IMR-90 (cell line): ENCODE results near the gene BTN3A1. TPM values are rescaled to one million over a fixed set of nuclear protein-coding genes. Genes with fewer than 3 reads are reported as not detected.

Experiments used
- ATAC-seq: fragments of 200-7000 bp; cut with Tn5 transposase; 2 replicates; pipeline ENCODE4 v1.9.1; 2020; ENCODE audit warnings: low read depth, mild to moderate bottlenecking, moderate library complexity
- BruUV-seq: library from RNA; stranded (reverse); fragments of 400-500 nt; replicated peaks from 2 replicates; lab custom pipeline; 2021; lab: Mats Ljungman, UMichigan
- CTCF ChIA-PET: fragments of 300-600 bp; formaldehyde crosslinking; extraction: SDS; loops from one replicate; lab custom pipeline; 2021; ENCODE audit warnings: antibody characterized with exemption; lab: Yijun Ruan, JAX
- POLR2A ChIA-PET: fragments of 300-600 bp; sonication (Branson Sonifier 250); formaldehyde crosslinking; loops from one replicate; lab custom pipeline; 2022; ENCODE audit warnings: antibody characterized with exemption; ENCODE audit not compliant: unreplicated experiment; lab: Charles Lee
- DNase-seq: peaks from one replicate; pipeline ENCODE4 v3.0.0; 2013
- H2AFZ ChIP-seq: replicated peaks from 2 replicates; pipeline ENCODE3; 2013; ENCODE audit warnings: low read length, mild to moderate bottlenecking; ENCODE audit not compliant: poor library complexity
- H2AK5ac ChIP-seq: 2 replicates; pipeline ENCODE4 v1.6.1; 2013; ENCODE audit warnings: low read depth, low read length, inconsistent platforms
- H2AK9ac ChIP-seq: replicated peaks from 2 replicates; pipeline ENCODE3; 2013; ENCODE audit warnings: mild to moderate bottlenecking, low read depth, low read length, moderate library complexity; ENCODE audit not compliant: poor library complexity
- H2BK120ac ChIP-seq: 2 replicates; pipeline ENCODE4 v1.6.1; 2013; ENCODE audit warnings: low read depth, low read length, inconsistent platforms
- H2BK15ac ChIP-seq: 3 replicates; pipeline ENCODE4 v1.6.1; 2013; ENCODE audit warnings: low read depth, low read length, inconsistent platforms
- H2BK20ac ChIP-seq: 2 replicates; pipeline ENCODE4 v1.6.1; 2013; ENCODE audit warnings: low read depth, mild to moderate bottlenecking, inconsistent platforms, low read length, moderate library complexity
- H2BK5ac ChIP-seq: 2 replicates; pipeline ENCODE4 v1.6.1; 2013; ENCODE audit warnings: mild to moderate bottlenecking, low read depth, low read length, inconsistent platforms; ENCODE audit not compliant: poor library complexity, severe bottlenecking
- H3K14ac ChIP-seq: replicated peaks from 2 replicates; pipeline ENCODE4 v1.6.1; 2013; ENCODE audit warnings: low read depth, low read length, inconsistent platforms
- H3K18ac ChIP-seq: 2 replicates; pipeline ENCODE4 v1.6.1; 2013; ENCODE audit warnings: low read depth, low read length, control low read depth
- H3K23ac ChIP-seq: 2 replicates; pipeline ENCODE4 v1.6.1; 2013; ENCODE audit warnings: low read depth, low read length, inconsistent platforms
- H3K27ac ChIP-seq: 2 replicates; pipeline ENCODE4 v1.5.1; 2013; ENCODE audit warnings: mild to moderate bottlenecking, control low read depth, low read length; ENCODE audit not compliant: insufficient read depth
- H3K27me3 ChIP-seq: 2 replicates; pipeline ENCODE4 v1.6.1; 2013; ENCODE audit warnings: low read length; ENCODE audit not compliant: control insufficient read depth, insufficient read depth
- H3K36me3 ChIP-seq: 2 replicates; pipeline ENCODE4 v1.6.1; 2013; ENCODE audit warnings: low read length, mixed read lengths; ENCODE audit not compliant: control insufficient read depth, insufficient read depth
- H3K4ac ChIP-seq: 2 replicates; pipeline ENCODE4 v1.6.1; 2013; ENCODE audit warnings: low read depth, low read length, inconsistent platforms
- H3K4me1 ChIP-seq: 2 replicates; pipeline ENCODE4 v1.6.1; 2013; ENCODE audit warnings: low read length, mixed read lengths; ENCODE audit not compliant: control insufficient read depth, insufficient read depth
- H3K4me2 ChIP-seq: 2 replicates; pipeline ENCODE4 v1.6.1; 2013; ENCODE audit warnings: low read depth, mild to moderate bottlenecking, control low read depth, low read length, moderate library complexity
- H3K4me3 ChIP-seq: 2 replicates; pipeline ENCODE4 v1.5.1; 2013; ENCODE audit warnings: low read depth, mild to moderate bottlenecking, control low read depth, low read length, moderate library complexity; ENCODE audit not compliant: insufficient read depth
- H3K56ac ChIP-seq: 2 replicates; pipeline ENCODE4 v1.6.1; 2013; ENCODE audit warnings: low read length, inconsistent platforms; ENCODE audit not compliant: insufficient read depth; ENCODE audit errors: extremely low read depth
- H3K79me1 ChIP-seq, 2 experiments: 2 replicates each; pipeline ENCODE4 v1.6.1; 2013; ENCODE audit warnings: low read length in 2 of 2, inconsistent platforms in 1 of 2, low read depth in 1 of 2
- H3K9ac ChIP-seq: 2 replicates; pipeline ENCODE4 v1.6.1; 2013; ENCODE audit warnings: low read depth, low read length, control low read depth
- H3K9me1 ChIP-seq: 2 replicates; pipeline ENCODE4 v1.6.1; 2013; ENCODE audit warnings: low read length, inconsistent platforms; ENCODE audit not compliant: insufficient read depth
- H3K9me3 ChIP-seq: 2 replicates; pipeline ENCODE4 v1.6.1; 2013; ENCODE audit warnings: low read length; ENCODE audit not compliant: control insufficient read depth, insufficient read depth
- H4K20me1 ChIP-seq: 2 replicates; pipeline ENCODE4 v1.6.1; 2013; ENCODE audit warnings: low read length, inconsistent platforms; ENCODE audit not compliant: insufficient read depth
- H4K5ac ChIP-seq: 2 replicates; pipeline ENCODE4 v1.6.1; 2013; ENCODE audit warnings: mild to moderate bottlenecking, low read depth, low read length, control low read depth
- H4K8ac ChIP-seq, 2 experiments: 2 replicates each; pipeline ENCODE4 v1.6.1; 2013; ENCODE audit warnings: low read depth in 2 of 2, low read length in 2 of 2, control low read depth in 1 of 2, inconsistent platforms in 1 of 2
- H4K91ac ChIP-seq: 2 replicates; pipeline ENCODE4 v1.6.1; 2013; ENCODE audit warnings: low read depth, low read length, inconsistent platforms; ENCODE audit not compliant: insufficient read depth
- BHLHE40 ChIP-seq: fragments of 150-350 bp; IDR thresholded peaks from 2 replicates; pipeline ENCODE4 v1.6.1; 2016; ENCODE audit warnings: mild to moderate bottlenecking, low read depth, low read length
- CEBPB ChIP-seq: IDR thresholded peaks from 2 replicates; pipeline ENCODE4 v1.6.1; 2012; ENCODE audit warnings: low read depth, low read length, improper control_type of control experiment
- CHD1 ChIP-seq: IDR thresholded peaks from 2 replicates; pipeline ENCODE4 v1.6.1; 2012; ENCODE audit warnings: low read depth, low read length, improper control_type of control experiment
- FOS ChIP-seq: fragments of 150-350 bp; IDR thresholded peaks from 2 replicates; pipeline ENCODE4 v1.6.1; 2016; ENCODE audit warnings: low read depth, low read length
- MAFK ChIP-seq: IDR thresholded peaks from 2 replicates; pipeline ENCODE4 v1.6.1; 2012; ENCODE audit warnings: low read depth, low read length, improper control_type of control experiment
- MAZ ChIP-seq: IDR thresholded peaks from 2 replicates; pipeline ENCODE4 v1.6.1; 2012; ENCODE audit warnings: low read depth, mild to moderate bottlenecking, low read length, improper control_type of control experiment, moderate library complexity, borderline replicate concordance
- MXI1 ChIP-seq: IDR thresholded peaks from 2 replicates; pipeline ENCODE4 v1.6.1; 2012; ENCODE audit warnings: low read depth, mild to moderate bottlenecking, low read length, moderate library complexity, borderline replicate concordance
- NFE2L2 ChIP-seq: fragments of 150-350 bp; IDR thresholded peaks from 2 replicates; pipeline ENCODE4 v1.6.1; 2016; ENCODE audit warnings: low read depth, mild to moderate bottlenecking, low read length
- POLR2A ChIP-seq: IDR thresholded peaks from 2 replicates; pipeline ENCODE4 v1.6.1; 2012; ENCODE audit warnings: mild to moderate bottlenecking, low read depth, low read length
- RAD21 ChIP-seq: IDR thresholded peaks from 2 replicates; pipeline ENCODE4 v1.6.1; 2012; ENCODE audit warnings: low read length, improper control_type of control experiment
- RCOR1 ChIP-seq: IDR thresholded peaks from 2 replicates; pipeline ENCODE4 v1.6.1; 2012; ENCODE audit warnings: mild to moderate bottlenecking, low read length, improper control_type of control experiment; ENCODE audit not compliant: insufficient replicate concordance
- RFX5 ChIP-seq: IDR thresholded peaks from 2 replicates; pipeline ENCODE4 v1.8.0; 2012; ENCODE audit warnings: low read depth, mild to moderate bottlenecking, low read length, moderate library complexity
- SMC3 ChIP-seq: fragments of 150-350 bp; IDR thresholded peaks from 2 replicates; pipeline ENCODE4 v1.6.1; 2016; ENCODE audit warnings: low read depth, mild to moderate bottlenecking, antibody characterized with exemption, low read length, moderate library complexity
- dilution Hi-C: fragments of 300-500 bp; cut with HindIII; formaldehyde crosslinking; loops from one replicate; pipeline ENCODE4 v1.14.3; 2018; ENCODE audit warnings: low sequenced_read_pairs; ENCODE audit not compliant: unreplicated experiment
- in situ Hi-C: fragments of 300-500 bp; cut with MboI; formaldehyde crosslinking; loops from 3 replicates; pipeline ENCODE4 v1.14.3; 2019; ENCODE audit warnings: low sequenced_read_pairs, inconsistent platforms, mixed read lengths
- intact Hi-C: fragments of 100-400 bp; cut with micrococcal nuclease; formaldehyde crosslinking; loops from 2 replicates; pipeline ENCODE4 v1.10.0; 2022
- polyA plus RNA-seq, 3 experiments: library from polyadenylated mRNA; depleted of rRNA; stranded (reverse); fragments of >200 nt; gene quantifications; 2 replicates each; pipeline ENCODE4 v1.2.3, GENCODE V29; 2012; ENCODE audit warnings: low replicate concordance in 1 of 3
- total RNA-seq: library from RNA; depleted of rRNA; stranded (reverse); fragments of >200 nt; gene quantifications from 2 replicates; pipeline ENCODE4 v1.2.3, GENCODE V29; 2012
- TF ChIP-seq, protein P1 (sequence below): fragments of 150-350 bp; IDR thresholded peaks from 2 replicates; pipeline ENCODE4 v1.6.1; 2017; ENCODE audit warnings: mild to moderate bottlenecking, antibody characterized with exemption, low read length, low read depth
- TF ChIP-seq, protein P2 (sequence below): fragments of 150-350 bp; IDR thresholded peaks from 2 replicates; pipeline ENCODE4 v1.6.1; 2016; ENCODE audit warnings: low read depth, mild to moderate bottlenecking, low read length, moderate library complexity, borderline replicate concordance
- TF ChIP-seq, protein P3 (sequence below): conservative IDR thresholded peaks from 2 replicates; pipeline ENCODE4 v1.5.1; 2012; ENCODE audit warnings: mild to moderate bottlenecking, low read depth, low read length, improper control_type of control experiment

Gene BTN3A1
- total and polyA plus RNA-seq, 2 of the 4 experiments (the other 2 are of a cell fraction) = 14.4 to 16.5 TPM

DNA sequence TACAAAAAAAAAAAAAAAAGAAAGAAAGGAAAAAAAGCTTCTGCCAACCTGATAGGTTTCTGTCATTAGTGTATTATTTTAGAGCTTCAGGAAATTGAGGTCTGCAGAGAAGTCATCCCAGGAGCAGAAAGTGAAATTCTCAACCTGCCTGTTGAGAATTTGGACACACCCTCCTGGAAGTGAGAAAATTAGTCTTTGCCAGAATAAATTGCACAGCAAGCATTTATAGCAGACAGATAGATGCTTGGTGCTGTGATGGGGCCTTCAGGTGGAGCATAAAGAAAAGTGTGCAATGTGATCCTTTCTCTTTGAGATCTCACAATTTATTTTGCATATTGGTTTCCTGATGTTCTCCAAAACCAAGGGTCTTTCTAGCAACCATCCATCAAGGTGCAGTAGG, 14.5 kb upstream of the BTN3A1 start:
- Histone ChIP-seq H2AK5ac (no peak overlapping the region), H3K4me2 (no peak overlapping the region), H3K27me3 (no peaks in the 10 kb centered on the region), H3K4me1 (peaks cover 8% of the 10 kb centered on the region), H4K91ac (peak overlapping the region; percentile 48; the same call in 1 of the 2 replicates), H4K20me1 (no peaks in the 10 kb centered on the region), H3K23ac (peak overlapping the region; percentile 26; the same call in 1 of the 2 replicates), H3K4ac (peak overlapping the region; percentile 31), H4K5ac (no peak overlapping the region), H2BK120ac (0 out of 2 replicates have a peak overlapping the region, but pooled peaks have one; percentile 19), H3K9me1 (peaks cover 8% of the 10 kb centered on the region), H3K9ac (no peak overlapping the region), H3K79me1 (peaks cover 0 to 29% of the 10 kb centered on the region in 2 experiments; a peak in 2 of 4 replicates), H2BK15ac (0 out of 3 replicates have a peak overlapping the region, but pooled peaks have one; percentile 34), H2BK20ac (peak overlapping the region; percentile 52; the same call in 1 of the 2 replicates), H3K18ac (no peak overlapping the region), H2BK5ac (no peak overlapping the region), H3K56ac (no peak overlapping the region), H3K4me3 (no peak overlapping the region), H4K8ac (no peak overlapping the region), H3K14ac (no peak overlapping the region; the same call in 1 of the 2 replicates), H3K27ac (no peak overlapping the region), H3K36me3 (peaks cover 9% of the 10 kb centered on the region), H3K9me3 (no peaks in the 10 kb centered on the region), H2AFZ (no peak overlapping the region), H2AK9ac (no peak overlapping the region)
- TF ChIP-seq, protein P1, sequence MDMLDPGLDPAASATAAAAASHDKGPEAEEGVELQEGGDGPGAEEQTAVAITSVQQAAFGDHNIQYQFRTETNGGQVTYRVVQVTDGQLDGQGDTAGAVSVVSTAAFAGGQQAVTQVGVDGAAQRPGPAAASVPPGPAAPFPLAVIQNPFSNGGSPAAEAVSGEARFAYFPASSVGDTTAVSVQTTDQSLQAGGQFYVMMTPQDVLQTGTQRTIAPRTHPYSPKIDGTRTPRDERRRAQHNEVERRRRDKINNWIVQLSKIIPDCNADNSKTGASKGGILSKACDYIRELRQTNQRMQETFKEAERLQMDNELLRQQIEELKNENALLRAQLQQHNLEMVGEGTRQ = no peak
- TF ChIP-seq POLR2A (no peak), MXI1 (no peak), RFX5 (no peak), RCOR1 (no peak), RAD21 (no peak), CEBPB (no peak), CHD1 (no peak), BHLHE40 (no peak), MAFK (no peak), SMC3 (no peak), FOS (no peak), MAZ (no peak), NFE2L2 (no peak)
- TF ChIP-seq, protein P2, sequence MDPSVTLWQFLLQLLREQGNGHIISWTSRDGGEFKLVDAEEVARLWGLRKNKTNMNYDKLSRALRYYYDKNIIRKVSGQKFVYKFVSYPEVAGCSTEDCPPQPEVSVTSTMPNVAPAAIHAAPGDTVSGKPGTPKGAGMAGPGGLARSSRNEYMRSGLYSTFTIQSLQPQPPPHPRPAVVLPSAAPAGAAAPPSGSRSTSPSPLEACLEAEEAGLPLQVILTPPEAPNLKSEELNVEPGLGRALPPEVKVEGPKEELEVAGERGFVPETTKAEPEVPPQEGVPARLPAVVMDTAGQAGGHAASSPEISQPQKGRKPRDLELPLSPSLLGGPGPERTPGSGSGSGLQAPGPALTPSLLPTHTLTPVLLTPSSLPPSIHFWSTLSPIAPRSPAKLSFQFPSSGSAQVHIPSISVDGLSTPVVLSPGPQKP = no peak
- TF ChIP-seq, protein P3, sequence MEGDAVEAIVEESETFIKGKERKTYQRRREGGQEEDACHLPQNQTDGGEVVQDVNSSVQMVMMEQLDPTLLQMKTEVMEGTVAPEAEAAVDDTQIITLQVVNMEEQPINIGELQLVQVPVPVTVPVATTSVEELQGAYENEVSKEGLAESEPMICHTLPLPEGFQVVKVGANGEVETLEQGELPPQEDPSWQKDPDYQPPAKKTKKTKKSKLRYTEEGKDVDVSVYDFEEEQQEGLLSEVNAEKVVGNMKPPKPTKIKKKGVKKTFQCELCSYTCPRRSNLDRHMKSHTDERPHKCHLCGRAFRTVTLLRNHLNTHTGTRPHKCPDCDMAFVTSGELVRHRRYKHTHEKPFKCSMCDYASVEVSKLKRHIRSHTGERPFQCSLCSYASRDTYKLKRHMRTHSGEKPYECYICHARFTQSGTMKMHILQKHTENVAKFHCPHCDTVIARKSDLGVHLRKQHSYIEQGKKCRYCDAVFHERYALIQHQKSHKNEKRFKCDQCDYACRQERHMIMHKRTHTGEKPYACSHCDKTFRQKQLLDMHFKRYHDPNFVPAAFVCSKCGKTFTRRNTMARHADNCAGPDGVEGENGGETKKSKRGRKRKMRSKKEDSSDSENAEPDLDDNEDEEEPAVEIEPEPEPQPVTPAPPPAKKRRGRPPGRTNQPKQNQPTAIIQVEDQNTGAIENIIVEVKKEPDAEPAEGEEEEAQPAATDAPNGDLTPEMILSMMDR = no peak
- POLR2A ChIA-PET = interaction anchor here (0.5 to 0.6 kb wide), 2 partner anchors 162 to 741 kb away, joined by 6 read pairs; a partner anchor contains a TSS
- in situ Hi-C loops = no loop called here
- CTCF ChIA-PET = interaction anchor here (0.7 kb wide), 1 partner anchor 33 kb away, joined by 5 read pairs; no protein-coding TSS in a partner anchor
- BruUV-seq = no TSS peak
- no peak for DNase-seq
- dilution Hi-C loops = no loop called here
- ATAC-seq = no peak
- intact Hi-C loops = no loop called here
